Loucy (cell line): ENCODE data around the gene TMPRSS6.

Source experiments
- CTCF ChIP-seq: fragments of 200-600 bp; sonication (generic); conservative IDR thresholded peaks from 2 replicates; pipeline ENCODE4 v1.5.1; 2014; ENCODE audit warnings: mild to moderate bottlenecking, antibody characterized with exemption, low read length
- EZH2phosphoT487 ChIP-seq: fragments of 200-600 bp; IDR thresholded peaks from 2 replicates; pipeline ENCODE4 v1.6.1; 2018; ENCODE audit warnings: antibody characterized with exemption, mild to moderate bottlenecking, moderate library complexity, borderline replicate concordance

DNA sequence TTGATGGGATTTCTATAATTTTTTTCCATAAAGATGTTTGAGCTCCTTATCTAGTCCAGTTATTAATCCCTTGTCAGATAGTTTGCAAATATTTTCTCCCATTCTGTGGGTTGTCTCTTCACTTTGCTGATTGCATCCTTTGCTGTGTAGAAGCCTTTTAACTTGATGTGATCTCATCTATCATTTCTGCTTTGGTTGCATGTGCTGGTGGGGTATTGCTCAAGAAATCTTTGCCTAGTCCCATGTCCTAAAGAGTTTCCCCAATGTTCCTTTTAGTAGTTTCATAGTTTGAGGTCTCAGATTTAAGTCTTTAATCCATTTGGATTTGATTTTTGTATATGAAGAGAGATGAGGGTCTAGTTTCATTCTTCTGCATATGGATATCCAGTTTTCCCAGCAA lies 41.9 kb upstream of the TMPRSS6 start:
- TF ChIP-seq CTCF (no peak), EZH2phosphoT487 (no peak)
